GM12892 (cell line): Measurements from ENCODE around the gene ANGPTL7.

ENCODE experiments used
- POLR2A ChIP-seq: IDR thresholded peaks from 2 replicates; pipeline ENCODE4 v1.6.1; 2011; ENCODE audit warnings: low read depth, low read length, control low read depth
- POLR2AphosphoS5 ChIP-seq: IDR thresholded peaks from 2 replicates; pipeline ENCODE4 v1.6.1; 2011; ENCODE audit warnings: low read depth, low read length, control low read depth
- TAF1 ChIP-seq: IDR thresholded peaks from 2 replicates; pipeline ENCODE4 v1.6.1; 2011; ENCODE audit warnings: low read depth, mild to moderate bottlenecking, control low read depth, low read length, borderline replicate concordance

DNA sequence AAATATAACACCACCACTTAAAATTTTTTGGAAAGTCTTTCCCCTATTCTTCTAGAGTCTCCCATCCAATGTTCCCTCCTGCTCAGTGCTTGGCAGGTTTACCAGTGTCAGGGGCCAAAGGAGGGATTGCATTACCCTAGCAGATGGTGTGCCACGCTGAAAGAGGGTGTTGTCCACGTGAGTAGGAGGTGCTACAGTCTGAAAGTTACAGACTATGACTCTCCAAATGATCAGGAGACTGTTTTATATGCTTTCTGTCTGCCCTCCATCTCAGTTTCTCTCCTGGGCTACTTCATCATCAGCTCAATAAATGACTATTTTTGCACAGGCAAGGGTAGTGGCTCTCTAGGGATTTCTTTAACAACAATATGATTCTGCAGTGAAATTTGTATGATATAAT lies 31.3 kb upstream of the ANGPTL7 start:
- TF ChIP-seq POLR2AphosphoS5 (no peak), POLR2A (no peak), TAF1 (no peak)
